Fibroblast of skin of right quadriceps (primary cell): ENCODE data around the gene CERS5.
"Not testable (repeated sequence)": the region's sequence is repeated elsewhere in the genome, so short reads cannot be mapped to it uniquely, and the experiment has no call there.

Experiments used
- DNase-seq: peaks from one replicate; pipeline ENCODE4 v3.0.0-alpha.2; 2013

The CERS5 gene

GRCh38 chr12:50101663-50102062 is 65.5 kb downstream of the CERS5 start:
- peak; percentile 49 for DNase-seq

- DNase-seq: no peak
Measured at GRCh38 chr12:50100561-50100960, 66.6 kb downstream of the CERS5 start.

DNA sequence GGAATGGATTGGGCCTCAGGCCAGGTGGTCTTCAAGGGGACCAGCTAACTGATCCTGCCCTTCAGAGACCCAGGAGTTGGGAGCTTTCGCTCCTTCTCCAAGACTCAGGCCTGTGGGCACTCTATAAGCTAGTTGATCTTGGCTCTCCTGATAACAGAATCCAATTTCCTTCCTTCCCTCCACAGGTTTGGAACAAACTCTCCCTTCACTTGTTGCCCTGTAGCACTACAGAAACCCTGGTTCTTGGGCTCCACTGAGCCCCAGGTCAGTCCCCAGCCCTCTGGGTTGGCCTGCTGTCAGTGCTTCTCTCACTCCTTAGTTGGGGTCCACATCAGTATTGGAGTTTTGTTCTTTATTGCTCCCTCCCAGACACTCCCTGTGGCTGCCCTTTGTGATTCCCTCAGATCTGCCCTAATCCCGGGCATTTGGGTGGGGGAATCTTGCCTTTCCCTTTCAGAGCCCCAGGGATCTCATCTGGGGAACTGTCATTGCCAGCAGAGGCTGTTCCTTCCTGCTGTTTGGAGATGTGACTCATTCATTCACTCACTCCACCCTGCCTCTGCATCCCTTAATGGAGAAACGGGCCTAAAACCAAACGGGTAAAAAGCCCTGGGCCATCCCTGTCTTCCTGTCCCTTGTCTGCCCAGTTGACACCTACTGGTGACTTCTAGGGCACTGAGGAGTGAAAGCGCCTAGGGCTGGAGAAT is 67.7 kb downstream of the CERS5 start:
- no peak for DNase-seq

- no peak for DNase-seq
Measured at GRCh38 chr12:50097952-50098351, 69.2 kb downstream of the CERS5 start.

- DNase-seq: no peak
Measured at GRCh38 chr12:50090391-50090790, 76.8 kb downstream of the CERS5 start.

DNA sequence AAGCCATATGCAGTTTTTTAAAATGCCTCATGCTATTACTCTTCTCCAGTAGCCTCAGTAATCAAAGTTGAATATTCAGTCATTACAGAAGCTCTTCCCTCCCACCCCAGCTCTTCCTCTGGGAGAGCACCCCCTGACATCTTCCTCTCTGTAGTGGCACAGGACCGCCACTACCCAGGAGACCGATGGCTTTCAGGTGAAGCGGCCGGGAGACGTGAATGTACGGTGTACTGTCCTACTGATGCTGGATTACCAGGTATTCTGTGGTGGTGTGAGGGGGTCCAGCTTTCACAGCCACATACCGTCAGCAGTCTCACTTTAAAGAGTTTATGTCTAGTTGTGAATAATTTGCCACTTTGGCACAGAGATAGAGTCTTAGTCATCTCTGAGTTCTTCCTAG is 77.4 kb downstream of the CERS5 start:
- no peak for DNase-seq

GRCh38 chr12:50088577-50089335 is 78.4 kb downstream of the CERS5 start:
- DNase-seq: peak; percentile 45

- DNase-seq: peak; percentile 62
Measured at GRCh38 chr12:50087995-50088394, 79.2 kb downstream of the CERS5 start.

DNA sequence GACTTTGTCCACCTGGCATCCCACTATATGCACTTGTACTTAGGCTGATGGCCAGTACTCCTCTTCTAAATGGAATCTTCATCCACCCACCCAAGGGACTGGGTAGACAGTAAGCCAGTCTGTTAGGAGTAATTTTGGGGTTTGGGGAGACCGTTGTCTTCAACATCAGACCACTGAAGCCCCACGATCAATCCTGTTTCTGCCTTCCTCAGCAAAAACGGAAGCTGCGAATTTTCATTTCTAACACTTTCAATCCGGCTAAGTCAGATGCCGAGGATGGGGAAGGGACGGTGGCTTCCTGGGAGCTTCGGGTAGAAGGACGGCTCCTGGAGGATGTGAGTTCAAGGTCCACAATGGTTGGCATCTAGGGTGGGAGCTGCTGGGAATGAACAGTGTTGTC is 80.0 kb downstream of the CERS5 start:
- DNase-seq: no peak

DNA sequence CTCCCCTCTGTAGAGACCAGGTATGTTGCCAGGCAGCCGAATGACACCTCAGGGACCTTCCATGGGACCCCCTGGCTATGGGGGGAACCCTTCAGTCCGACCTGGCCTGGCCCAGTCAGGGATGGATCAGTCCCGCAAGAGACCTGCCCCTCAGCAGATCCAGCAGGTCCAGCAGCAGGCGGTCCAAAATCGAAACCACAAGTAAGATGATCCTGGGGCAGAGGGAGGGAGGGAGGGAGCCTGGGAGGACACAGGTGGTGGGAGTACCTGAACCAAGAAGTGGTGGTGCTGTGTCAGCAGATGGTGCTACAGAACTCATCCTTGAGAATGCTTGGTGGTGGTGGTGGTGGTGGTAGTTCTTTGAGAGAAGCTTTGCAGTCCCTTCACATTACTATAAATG is 81.0 kb downstream of the CERS5 start:
- no peak for DNase-seq

DNA sequence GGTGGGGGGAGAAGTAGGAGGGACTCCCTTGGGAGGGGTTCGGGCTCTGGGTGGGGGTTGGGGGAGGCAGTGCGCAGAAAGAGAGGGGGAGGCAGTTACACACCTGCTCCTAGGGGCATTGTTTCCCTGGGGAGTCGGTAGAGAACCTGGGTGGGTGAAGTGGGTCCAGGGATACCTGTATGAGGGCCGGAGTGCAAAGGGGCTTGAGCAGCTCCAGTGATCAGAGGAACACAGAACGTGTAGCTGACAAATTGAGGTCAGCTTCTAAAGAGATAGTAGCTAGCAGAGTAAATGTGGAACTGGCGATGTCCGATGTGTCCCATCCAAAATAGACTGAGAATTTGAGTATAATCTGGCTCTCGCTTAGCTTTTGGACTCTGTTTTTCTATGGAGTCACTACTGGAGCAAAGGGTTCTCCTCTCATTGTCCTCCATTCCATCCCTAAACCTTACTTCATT is 81.5 kb downstream of the CERS5 start:
- DNase-seq: no peak

GRCh38 chr12:50084775-50085614 is 82.2 kb downstream of the CERS5 start, which contains the start of gene SMARCD1:
TSS of gene SMARCD1 (plus strand) at chr12:50085342. CDS start at chr12:50085370, 28 bp downstream.
- DNase-seq: peak; percentile 93

DNA sequence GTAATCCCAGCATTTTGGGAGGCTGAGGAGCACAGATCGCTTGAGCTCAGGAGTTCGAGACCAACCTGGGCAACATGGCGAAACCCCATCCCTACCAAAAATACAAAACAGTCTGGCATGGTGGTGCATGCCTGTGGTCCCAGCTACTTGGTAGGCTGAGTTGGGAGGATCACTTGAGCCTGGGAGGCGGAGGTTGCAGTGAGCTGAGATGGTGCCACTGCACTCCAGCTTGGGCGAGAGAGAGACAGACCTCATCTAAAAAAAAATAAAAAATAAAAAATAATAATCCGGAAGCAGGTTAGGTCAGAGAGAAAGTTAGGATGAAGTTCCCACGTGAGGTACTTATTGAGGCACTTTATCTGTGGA is 82.8 kb downstream of the CERS5 start:
- not testable (repeated sequence) for DNase-seq

- no peak for DNase-seq
Measured at GRCh38 chr12:50083301-50083700, 83.9 kb downstream of the CERS5 start.

DNA sequence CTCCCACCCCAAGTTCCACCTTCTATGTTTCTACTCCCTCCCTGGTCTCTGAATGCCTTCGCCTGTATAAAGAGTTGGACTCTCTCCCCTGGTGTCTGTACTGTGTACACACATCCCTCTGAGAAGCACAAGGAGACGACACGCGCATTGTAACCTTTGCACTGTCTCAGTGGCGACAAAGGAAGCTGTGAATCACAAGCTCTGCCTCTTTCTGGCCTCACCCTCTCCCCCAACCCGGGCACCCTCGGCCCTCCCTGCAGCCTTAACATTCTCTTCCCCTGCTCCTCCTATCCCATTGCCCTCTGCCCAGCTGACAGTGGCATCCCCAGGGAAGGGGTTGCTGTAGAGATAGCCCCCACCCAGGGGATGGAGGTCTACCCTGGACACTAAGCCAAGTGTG is 84.5 kb downstream of the CERS5 start:
- no peak for DNase-seq

GRCh38 chr12:50081096-50081808 is 85.9 kb downstream of the CERS5 start:
- DNase-seq: no peak

DNA sequence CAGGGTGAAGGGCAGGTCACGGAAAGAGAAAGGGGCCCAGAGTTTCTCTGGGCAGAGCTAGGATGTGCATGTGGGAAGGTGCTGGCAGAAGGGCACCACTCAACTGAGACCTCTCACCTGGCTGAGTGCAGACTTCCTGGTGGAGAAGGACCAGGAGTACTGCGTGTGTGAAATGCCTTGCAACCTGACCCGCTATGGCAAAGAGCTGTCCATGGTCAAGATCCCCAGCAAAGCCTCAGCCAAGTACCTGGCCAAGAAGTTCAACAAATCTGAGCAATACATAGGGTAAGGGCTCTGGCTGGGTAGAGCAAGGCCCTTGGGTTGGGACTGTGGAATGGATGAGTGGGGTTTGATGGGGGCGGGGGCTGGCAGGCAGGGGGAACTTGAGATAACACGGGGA is 87.4 kb downstream of the CERS5 start:
- no peak for DNase-seq
